ENCODE data around the gene FMNL2.

GRCh38 chr2:152475982-152476381, 141.0 kb downstream of the FMNL2 start:
- TF ChIP-seq HDGF (IDR thresholded peaks at IDR 0.05; ENCODE audit: borderline replicate concordance) (no peak), ZNF384 (IDR thresholded peaks at IDR 0.05) (no peak), FOXM1 (IDR thresholded peaks at IDR 0.05; ENCODE audit: borderline replicate concordance) (no peak), FOXA1 (IDR thresholded peaks at IDR 0.05) (no peak), TARDBP (IDR thresholded peaks at IDR 0.05) (no peak), NFRKB (IDR thresholded peaks at IDR 0.05) (no peak), ELF4 (IDR thresholded peaks at IDR 0.05) (no peak), BHLHE40 (IDR thresholded peaks at IDR 0.05; ENCODE audit: borderline replicate concordance) (no peak), SP1 (IDR thresholded peaks at IDR 0.05) (no peak), FOXK2 (IDR thresholded peaks at IDR 0.05) (no peak), ARNT (IDR thresholded peaks at IDR 0.05) (no peak)

Measured in HEK293T (cell line).